HG03457 (cell line): Measurements from ENCODE around the gene SHE.
"Not testable (repeated sequence)": the region's sequence is repeated elsewhere in the genome, so short reads cannot be mapped to it uniquely, and the experiment has no call there.

Source experiments
- ATAC-seq: cut with Tn5 transposase; IDR thresholded peaks from one replicate; pipeline ENCODE4 v1.9.1; 2021; ENCODE audit warnings: moderate number of reproducible peaks; ENCODE audit not compliant: unreplicated experiment

Gene SHE

GRCh38 chr1:154517661-154518060, 15.4 kb upstream of the SHE start:
- no peak for ATAC-seq

- no peak for ATAC-seq
Measured at GRCh38 chr1:154514066-154514553, 11.9 kb upstream of the SHE start.

- no peak for ATAC-seq
Measured at GRCh38 chr1:154512760-154513159, 10.5 kb upstream of the SHE start.

DNA sequence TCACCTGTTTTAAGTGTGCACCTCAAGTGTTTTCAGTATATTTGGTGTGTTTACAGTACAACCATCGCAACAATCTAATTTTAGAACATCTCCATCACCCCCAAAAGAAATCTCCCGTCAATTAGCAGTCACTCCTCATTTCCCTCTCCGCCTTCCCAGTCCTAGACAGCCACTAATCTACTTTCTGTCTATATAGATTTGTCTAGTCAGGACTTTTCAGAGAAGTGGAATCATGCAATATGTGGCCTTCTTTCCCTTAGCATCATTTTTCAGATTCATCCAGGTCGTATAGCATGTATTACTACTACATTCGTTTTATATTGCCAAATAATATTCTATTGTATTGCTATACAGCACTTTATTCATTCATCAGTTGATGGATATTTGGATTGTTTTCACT, 1.7 kb upstream of the SHE start:
- ATAC-seq: no peak

GRCh38 chr1:154502744-154503115, 518 bp upstream of the SHE start:
- ATAC-seq: no peak

DNA sequence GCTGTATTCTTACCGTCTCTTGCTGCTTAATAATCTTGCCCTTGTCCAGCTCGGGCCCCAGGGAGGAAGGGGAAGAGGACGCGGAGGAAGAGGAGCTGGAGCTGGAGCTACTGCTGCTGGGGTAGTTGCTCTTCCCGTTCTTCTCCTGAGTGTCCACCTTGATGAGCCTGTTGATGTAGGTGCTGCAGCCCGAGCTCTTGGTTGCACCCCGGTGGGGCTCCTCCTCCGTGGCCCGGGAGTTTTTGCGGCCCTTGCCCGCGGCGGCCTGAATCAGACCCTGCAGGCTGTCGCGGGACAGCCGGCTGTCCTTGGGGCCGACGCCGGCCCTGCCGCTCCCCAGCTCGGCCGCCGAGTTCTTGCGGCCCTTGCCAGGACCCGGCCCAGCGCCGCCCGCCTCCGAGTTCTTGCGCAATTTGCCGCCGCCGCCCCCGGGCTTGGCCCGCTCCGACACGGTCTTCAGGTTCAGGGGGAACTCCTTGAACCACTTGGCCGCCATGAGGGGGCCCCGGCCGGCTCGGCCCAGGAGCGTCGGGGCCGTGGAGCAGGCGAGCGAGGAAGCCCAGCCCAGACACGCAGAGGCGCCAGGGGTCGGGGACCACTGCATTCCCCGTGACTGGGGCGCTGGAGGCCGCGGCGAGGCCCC, 668 bp downstream of the SHE start:
- ATAC-seq: no peak

DNA sequence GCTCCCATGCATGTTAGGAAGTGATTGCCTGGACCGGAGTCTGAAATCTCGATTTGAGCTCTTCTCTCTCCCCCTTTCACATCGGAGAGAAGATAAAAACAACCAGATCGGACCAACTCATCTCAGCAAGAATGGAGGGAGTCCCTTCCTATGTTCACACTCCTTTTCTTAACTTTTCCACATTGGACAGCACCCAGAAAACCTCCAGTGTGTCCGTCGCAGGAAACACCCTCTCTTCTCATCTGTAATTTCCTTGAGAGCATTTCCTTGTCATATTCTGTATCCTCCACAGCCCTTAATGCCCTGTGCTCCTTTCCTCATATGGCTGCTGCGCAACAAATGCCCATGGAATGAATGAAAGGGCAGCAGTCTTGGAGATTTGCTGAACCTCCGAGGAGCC, 1.7 kb downstream of the SHE start:
- no peak for ATAC-seq

- ATAC-seq: no peak
Measured at GRCh38 chr1:154499446-154499845, 2.8 kb downstream of the SHE start.

DNA sequence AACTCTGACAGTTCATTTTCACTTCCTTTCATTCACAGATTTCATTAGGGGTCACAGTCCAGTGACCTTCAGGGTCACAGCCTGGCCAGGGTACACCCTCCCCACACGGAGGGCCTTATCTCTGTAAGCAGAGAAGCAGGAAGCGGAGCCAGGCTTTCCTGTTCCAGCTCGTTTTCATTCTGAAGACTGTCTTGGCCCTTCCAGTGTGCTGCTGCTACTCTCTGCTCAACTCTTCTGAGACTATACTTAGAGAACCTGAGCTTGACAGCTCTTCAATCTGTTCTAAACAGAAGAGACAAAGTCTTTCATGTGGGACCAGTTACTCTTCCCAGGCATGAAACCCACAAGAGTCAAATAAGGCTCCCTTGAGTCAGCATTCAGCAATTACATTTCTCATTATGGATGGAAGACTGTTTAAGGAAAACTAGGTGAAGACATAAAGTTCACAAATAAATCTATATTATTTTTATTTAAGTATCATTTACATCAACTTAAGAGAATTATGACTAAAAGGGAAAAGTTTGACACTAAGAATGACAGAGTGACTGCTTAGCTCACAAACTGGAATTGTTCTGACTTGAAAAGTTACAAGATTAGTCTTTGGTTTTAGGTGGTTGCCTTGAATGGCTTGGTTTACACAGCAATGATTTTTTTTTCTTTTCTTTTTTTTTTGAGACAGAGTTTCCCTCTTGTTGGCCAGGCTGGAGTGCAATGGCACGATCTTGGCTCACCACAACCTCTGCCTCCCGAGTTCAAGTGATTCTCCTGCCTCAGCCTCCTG, 5.0 kb downstream of the SHE start:
- ATAC-seq: no peak

GRCh38 chr1:154496383-154496782, 5.8 kb downstream of the SHE start:
- no peak for ATAC-seq

DNA sequence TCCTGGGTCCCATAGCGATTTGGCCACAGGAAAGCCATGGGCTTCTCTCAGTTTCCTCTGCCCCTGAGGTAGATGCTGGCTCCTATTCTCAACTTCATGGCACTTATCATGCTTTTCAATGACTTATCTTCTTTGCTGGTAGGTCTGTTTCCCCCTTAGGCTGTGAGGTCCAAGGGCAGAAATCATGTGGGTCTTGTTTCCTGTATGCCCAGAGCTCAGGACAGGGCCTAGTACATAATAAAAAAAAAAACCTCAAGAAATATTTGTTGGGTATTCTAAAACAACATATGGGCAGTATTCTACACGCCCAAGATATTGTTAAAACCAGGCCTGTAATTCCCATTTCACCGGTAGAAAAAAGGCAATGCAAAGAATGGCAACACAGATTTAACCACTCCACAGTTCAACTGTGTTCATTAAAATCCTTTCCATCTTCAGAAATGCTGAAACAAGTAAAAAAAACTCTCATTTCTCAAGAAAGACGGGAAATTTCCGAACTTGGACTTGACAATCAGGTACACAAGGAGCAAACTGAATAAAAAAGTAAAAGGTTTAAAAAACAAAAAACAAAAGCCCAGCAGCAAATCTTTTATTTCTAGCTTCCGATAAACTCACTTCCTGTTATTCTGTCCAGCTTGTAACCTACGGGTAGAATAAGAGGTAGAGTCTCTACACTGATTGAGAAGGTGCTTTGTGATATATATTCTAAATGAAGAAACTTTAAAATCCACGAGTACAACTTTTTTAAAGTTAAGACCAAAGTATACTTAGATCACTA, 6.5 kb downstream of the SHE start:
- no peak for ATAC-seq

- no peak for ATAC-seq
Measured at GRCh38 chr1:154493276-154493675, 8.9 kb downstream of the SHE start.

DNA sequence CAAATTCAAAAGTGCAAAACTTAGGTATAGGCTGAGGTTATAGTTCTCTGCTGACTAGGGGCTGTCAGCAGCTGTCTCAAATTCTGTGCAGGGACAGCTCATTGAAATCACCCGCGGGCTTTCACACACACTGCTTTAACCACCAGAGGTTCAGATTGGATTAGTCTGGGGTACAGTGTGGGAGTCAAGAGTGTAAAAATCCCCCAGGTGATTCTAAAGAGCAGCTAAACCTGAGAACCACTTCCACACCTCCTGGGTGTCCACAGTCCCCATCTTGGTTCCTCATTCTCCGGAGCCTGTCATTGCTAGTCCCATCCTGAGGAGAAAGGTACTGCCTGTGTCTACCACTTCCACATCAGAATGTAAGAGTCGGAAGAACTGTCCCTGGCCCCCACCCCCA, 10.1 kb downstream of the SHE start:
- no peak for ATAC-seq

DNA sequence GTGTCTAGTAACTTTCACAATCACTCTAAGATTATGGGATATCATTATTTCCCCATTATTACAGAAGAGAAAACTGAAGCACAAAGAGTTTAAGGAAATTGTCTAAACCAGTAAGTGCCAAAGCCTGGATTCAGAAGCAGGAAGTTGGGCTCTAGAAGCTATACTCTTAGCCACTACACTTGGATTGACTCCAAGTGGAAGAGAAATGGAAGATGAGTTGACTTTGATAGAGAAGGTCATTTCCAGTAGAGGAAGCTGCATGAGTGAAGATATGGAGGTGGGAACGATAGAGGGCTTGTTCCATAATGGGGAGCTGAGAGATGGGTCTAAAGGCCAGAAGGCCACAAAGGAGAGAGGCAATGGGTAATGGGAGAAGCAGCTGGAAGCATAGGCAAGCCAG, 11.9 kb downstream of the SHE start:
- no peak for ATAC-seq

DNA sequence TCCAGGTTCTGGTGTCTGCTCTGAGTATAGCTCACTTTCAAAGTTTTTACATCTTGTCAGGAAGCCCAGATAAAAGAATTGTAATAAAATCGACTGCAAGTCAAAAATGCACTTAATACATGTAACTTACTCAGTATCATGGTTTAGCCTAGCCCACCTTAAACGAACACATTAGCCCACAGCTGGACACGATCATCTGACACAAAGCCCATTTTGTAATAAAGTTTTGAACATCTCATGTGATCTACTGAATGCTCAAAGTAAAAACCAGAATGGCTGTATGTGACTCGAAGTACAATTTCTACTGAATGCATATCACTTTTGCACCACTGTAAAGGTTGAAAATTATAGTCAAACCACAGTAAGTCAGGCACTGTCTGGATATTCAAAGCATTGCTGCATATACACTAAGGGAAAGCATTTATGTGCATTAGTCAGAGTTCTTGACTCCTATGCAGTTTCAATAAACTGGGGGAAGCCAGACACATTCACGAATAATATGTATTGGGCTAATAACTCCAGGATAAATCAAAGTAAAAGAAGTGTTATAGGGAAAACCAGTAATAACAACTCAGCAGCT, 12.4 kb downstream of the SHE start:
- ATAC-seq: no peak

GRCh38 chr1:154488922-154489321, 13.3 kb downstream of the SHE start:
- no peak for ATAC-seq

GRCh38 chr1:154486756-154487155, 15.5 kb downstream of the SHE start:
- ATAC-seq: not testable (repeated sequence)

- no peak for ATAC-seq
Measured at GRCh38 chr1:154485910-154486496, 16.2 kb downstream of the SHE start.

GRCh38 chr1:154485106-154485505, 17.1 kb downstream of the SHE start:
- no peak for ATAC-seq

- ATAC-seq: no peak
Measured at GRCh38 chr1:154483941-154484803, 18.0 kb downstream of the SHE start.
